ENCODE measurements around the gene IQCM.

IQCM gene

GRCh38 chr4:149751174-149751573, 64.5 kb downstream of the IQCM start:
- no peaks in the 10 kb centered on the region for H3K36me3 ChIP-seq (ENCODE audit: insufficient read depth, insufficient read length, low read length)
- no peaks in the 10 kb centered on the region for H3K27me3 ChIP-seq (ENCODE audit: insufficient read depth, insufficient read length)
- H3K9me3 ChIP-seq (ENCODE audit: insufficient read depth, low read length), result no peaks in the 10 kb centered on the region
- no peak overlapping the region for H3K4me3 ChIP-seq (ENCODE audit: insufficient read length, low read depth)
- no peak for DNase-seq (ENCODE audit: low read depth, low spot score)
- TF ChIP-seq ZNF274 (IDR thresholded peaks at IDR 0.05; ENCODE audit: low read depth, low read length), result no peak
- no peak overlapping the region for H3K9ac ChIP-seq (ENCODE audit: insufficient read length, low read depth)
- no peaks in the 10 kb centered on the region for H3K4me1 ChIP-seq (ENCODE audit: insufficient read depth, insufficient read length)

DNA sequence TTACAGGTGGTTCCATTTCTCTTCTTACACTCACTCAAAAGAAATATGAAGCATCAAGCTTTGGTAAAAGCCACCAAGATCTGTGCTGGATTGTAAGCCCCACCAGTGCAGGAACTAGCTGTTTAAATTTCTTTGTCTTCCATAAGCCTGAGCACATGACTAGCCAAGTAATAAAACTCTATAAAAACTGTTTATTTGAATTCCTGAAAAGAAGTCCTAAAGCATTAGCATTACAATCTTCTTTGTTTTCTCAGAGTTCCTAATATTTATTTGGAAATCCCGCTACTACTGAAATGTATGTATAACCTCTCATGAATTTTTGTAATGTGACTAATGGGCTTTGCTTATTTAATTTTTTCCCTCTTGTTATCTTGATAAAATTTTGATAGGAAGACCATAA, 65.9 kb downstream of the IQCM start:
- no peaks in the 10 kb centered on the region for H3K4me1 ChIP-seq (ENCODE audit: insufficient read depth, insufficient read length)
- DNase-seq (ENCODE audit: low read depth, low spot score), result no peak
- H3K36me3 ChIP-seq (ENCODE audit: insufficient read depth, insufficient read length, low read length), result no peaks in the 10 kb centered on the region
- no peak overlapping the region for H3K9ac ChIP-seq (ENCODE audit: insufficient read length, low read depth)
- no peak for TF ChIP-seq ZNF274 (IDR thresholded peaks at IDR 0.05; ENCODE audit: low read depth, low read length)
- no peak for TF ChIP-seq SUZ12 (IDR thresholded peaks at IDR 0.05; ENCODE audit: extremely low read depth, insufficient read depth, insufficient read length)
- TF ChIP-seq YY1 (IDR thresholded peaks at IDR 0.05; ENCODE audit: insufficient read depth, insufficient read length), result no peak
- no peaks in the 10 kb centered on the region for H3K9me3 ChIP-seq (ENCODE audit: insufficient read depth, low read length)
- H3K27me3 ChIP-seq (ENCODE audit: insufficient read depth, insufficient read length), result no peaks in the 10 kb centered on the region
- H3K4me3 ChIP-seq (ENCODE audit: insufficient read length, low read depth), result no peak overlapping the region

GRCh38 chr4:149747646-149748045, 68.0 kb downstream of the IQCM start:
- Histone ChIP-seq H3K4me1 (ENCODE audit: insufficient read depth, insufficient read length) (no peaks in the 10 kb centered on the region), H3K27me3 (ENCODE audit: insufficient read depth, insufficient read length) (no peaks in the 10 kb centered on the region), H3K36me3 (ENCODE audit: insufficient read depth, insufficient read length, low read length) (no peaks in the 10 kb centered on the region), H3K9me3 (ENCODE audit: insufficient read depth, low read length) (no peaks in the 10 kb centered on the region), H3K9ac (ENCODE audit: insufficient read length, low read depth) (no peak overlapping the region), H3K4me3 (ENCODE audit: insufficient read length, low read depth) (no peak overlapping the region)
- TF ChIP-seq ZNF274 (IDR thresholded peaks at IDR 0.05; ENCODE audit: low read depth, low read length), result no peak
- TF ChIP-seq YY1 (IDR thresholded peaks at IDR 0.05; ENCODE audit: insufficient read depth, insufficient read length), result no peak
- TF ChIP-seq SUZ12 (IDR thresholded peaks at IDR 0.05; ENCODE audit: extremely low read depth, insufficient read depth, insufficient read length), result no peak
- DNase-seq (ENCODE audit: low read depth, low spot score), result no peak

DNA sequence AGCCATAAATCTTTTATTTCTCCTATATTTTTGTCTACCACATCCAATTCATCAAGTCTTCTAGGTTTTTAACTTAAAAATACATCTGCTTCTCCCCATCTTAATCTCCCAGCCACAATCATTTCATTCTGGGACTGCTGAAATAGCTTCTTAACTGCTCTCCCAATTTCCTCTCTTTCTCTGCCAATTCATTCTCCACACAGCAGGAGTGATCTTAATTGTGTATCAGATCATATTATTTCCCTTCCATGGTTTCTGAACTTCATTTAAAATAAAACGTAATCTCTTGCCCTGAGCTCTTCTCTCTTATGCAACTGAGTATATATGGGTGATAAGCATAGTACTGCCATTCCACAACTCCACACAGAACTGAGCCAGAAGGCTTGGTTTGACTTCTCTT, 69.4 kb downstream of the IQCM start:
- Histone ChIP-seq H3K27me3 (ENCODE audit: insufficient read depth, insufficient read length) (no peaks in the 10 kb centered on the region), H3K9me3 (ENCODE audit: insufficient read depth, low read length) (no peaks in the 10 kb centered on the region), H3K4me1 (ENCODE audit: insufficient read depth, insufficient read length) (no peaks in the 10 kb centered on the region), H3K4me3 (ENCODE audit: insufficient read length, low read depth) (no peak overlapping the region), H3K36me3 (ENCODE audit: insufficient read depth, insufficient read length, low read length) (no peaks in the 10 kb centered on the region), H3K9ac (ENCODE audit: insufficient read length, low read depth) (no peak overlapping the region)
- no peak for DNase-seq (ENCODE audit: low read depth, low spot score)
- TF ChIP-seq YY1 (IDR thresholded peaks at IDR 0.05; ENCODE audit: insufficient read depth, insufficient read length) (no peak), ZNF274 (IDR thresholded peaks at IDR 0.05; ENCODE audit: low read depth, low read length) (no peak), SUZ12 (IDR thresholded peaks at IDR 0.05; ENCODE audit: extremely low read depth, insufficient read depth, insufficient read length) (no peak)

- Histone ChIP-seq H3K9me3 (ENCODE audit: insufficient read depth, low read length) (no peaks in the 10 kb centered on the region), H3K27me3 (ENCODE audit: insufficient read depth, insufficient read length) (no peaks in the 10 kb centered on the region), H3K4me1 (ENCODE audit: insufficient read depth, insufficient read length) (no peaks in the 10 kb centered on the region), H3K9ac (ENCODE audit: insufficient read length, low read depth) (no peak overlapping the region), H3K4me3 (ENCODE audit: insufficient read length, low read depth) (no peak overlapping the region), H3K36me3 (ENCODE audit: insufficient read depth, insufficient read length, low read length) (no peaks in the 10 kb centered on the region)
- DNase-seq (ENCODE audit: low read depth, low spot score), result no peak
- no peak for TF ChIP-seq SUZ12 (IDR thresholded peaks at IDR 0.05; ENCODE audit: extremely low read depth, insufficient read depth, insufficient read length)
- TF ChIP-seq YY1 (IDR thresholded peaks at IDR 0.05; ENCODE audit: insufficient read depth, insufficient read length), result no peak
- no peak for TF ChIP-seq ZNF274 (IDR thresholded peaks at IDR 0.05; ENCODE audit: low read depth, low read length)
These were observed 74.3 kb downstream of the IQCM start for GRCh38 chr4:149741186-149741831.

- Histone ChIP-seq H3K4me1 (ENCODE audit: insufficient read depth, insufficient read length) (no peaks in the 10 kb centered on the region), H3K9me3 (ENCODE audit: insufficient read depth, low read length) (no peaks in the 10 kb centered on the region), H3K4me3 (ENCODE audit: insufficient read length, low read depth) (no peak overlapping the region), H3K27me3 (ENCODE audit: insufficient read depth, insufficient read length) (no peaks in the 10 kb centered on the region), H3K9ac (ENCODE audit: insufficient read length, low read depth) (no peak overlapping the region), H3K36me3 (ENCODE audit: insufficient read depth, insufficient read length, low read length) (no peaks in the 10 kb centered on the region)
- TF ChIP-seq ZNF274 (IDR thresholded peaks at IDR 0.05; ENCODE audit: low read depth, low read length) (no peak), YY1 (IDR thresholded peaks at IDR 0.05; ENCODE audit: insufficient read depth, insufficient read length) (no peak), SUZ12 (IDR thresholded peaks at IDR 0.05; ENCODE audit: extremely low read depth, insufficient read depth, insufficient read length) (no peak)
- no peak for DNase-seq (ENCODE audit: low read depth, low spot score)
These were observed 77.5 kb downstream of the IQCM start for GRCh38 chr4:149738156-149738555.

- no peaks in the 10 kb centered on the region for H3K27me3 ChIP-seq (ENCODE audit: insufficient read depth, insufficient read length)
- H3K4me3 ChIP-seq (ENCODE audit: insufficient read length, low read depth), result no peak overlapping the region
- H3K9me3 ChIP-seq (ENCODE audit: insufficient read depth, low read length), result no peaks in the 10 kb centered on the region
- no peak overlapping the region for H3K9ac ChIP-seq (ENCODE audit: insufficient read length, low read depth)
- H3K4me1 ChIP-seq (ENCODE audit: insufficient read depth, insufficient read length), result no peaks in the 10 kb centered on the region
- DNase-seq (ENCODE audit: low read depth, low spot score), result no peak
- H3K36me3 ChIP-seq (ENCODE audit: insufficient read depth, insufficient read length, low read length), result no peaks in the 10 kb centered on the region
- TF ChIP-seq YY1 (IDR thresholded peaks at IDR 0.05; ENCODE audit: insufficient read depth, insufficient read length), result no peak
- no peak for TF ChIP-seq ZNF274 (IDR thresholded peaks at IDR 0.05; ENCODE audit: low read depth, low read length)
These were observed 79.8 kb downstream of the IQCM start for GRCh38 chr4:149735796-149736195.

GRCh38 chr4:149728444-149728843, 87.2 kb downstream of the IQCM start:
- Histone ChIP-seq H3K9ac (ENCODE audit: insufficient read length, low read depth) (no peak overlapping the region), H3K9me3 (ENCODE audit: insufficient read depth, low read length) (no peaks in the 10 kb centered on the region), H3K4me1 (ENCODE audit: insufficient read depth, insufficient read length) (no peaks in the 10 kb centered on the region), H3K4me3 (ENCODE audit: insufficient read length, low read depth) (no peak overlapping the region), H3K27me3 (ENCODE audit: insufficient read depth, insufficient read length) (no peaks in the 10 kb centered on the region), H3K36me3 (ENCODE audit: insufficient read depth, insufficient read length, low read length) (no peaks in the 10 kb centered on the region)
- no peak for DNase-seq (ENCODE audit: low read depth, low spot score)
- TF ChIP-seq YY1 (IDR thresholded peaks at IDR 0.05; ENCODE audit: insufficient read depth, insufficient read length) (no peak), SUZ12 (IDR thresholded peaks at IDR 0.05; ENCODE audit: extremely low read depth, insufficient read depth, insufficient read length) (no peak), ZNF274 (IDR thresholded peaks at IDR 0.05; ENCODE audit: low read depth, low read length) (no peak)

Data from NT2/D1 (cell line).